Measurements from ENCODE around the gene TREM1. TPM values are rescaled to one million over a fixed set of nuclear protein-coding genes. Genes with fewer than 3 reads are reported as not detected.

TREM1 gene
- total RNA-seq, 1 experiment from 2014 or later, result not detected

DNA sequence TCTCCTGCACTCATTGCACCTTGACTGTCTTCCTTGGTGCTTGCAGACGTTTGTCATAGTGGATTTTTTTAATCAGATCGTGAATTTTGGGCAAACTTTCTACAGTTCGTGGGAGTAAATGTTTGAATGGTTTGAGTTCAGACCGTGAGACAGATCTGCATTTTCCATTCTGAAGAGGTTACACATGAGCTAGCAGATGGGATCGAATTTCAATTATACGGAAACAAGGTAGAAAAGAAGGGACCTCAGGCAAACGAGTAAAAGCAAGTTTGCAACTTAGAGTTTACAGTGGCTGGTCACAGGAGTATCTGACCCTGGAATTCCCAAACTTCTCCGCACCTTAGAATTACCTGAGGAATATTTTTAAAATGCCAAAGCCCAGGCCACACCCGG, 31.8 kb upstream of the TREM1 start:
- BruUV-seq (replicated peaks), result no TSS peak
- no peak for TF ChIP-seq CTCF (conservative IDR thresholded peaks at IDR 0.05)
- TF ChIP-seq EZH2 (IDR thresholded peaks at IDR 0.05; ENCODE audit: low read depth), result no peak
- Histone ChIP-seq H3K27me3 (ENCODE audit: insufficient read depth, low read depth) (peaks cover 14% of the 10 kb centered on the region; the same call in 1 of the 2 replicates), H3F3A (ENCODE audit: insufficient read depth, low read depth) (no peaks in the 10 kb centered on the region), H4K20me1 (ENCODE audit: insufficient read depth) (no peaks in the 10 kb centered on the region; the same call in 1 of the 2 replicates), H3K79me2 (ENCODE audit: low read depth) (no peaks in the 10 kb centered on the region), H3K4me3 (no peak overlapping the region; the same call in 1 of the 2 replicates), H3K36me3 (ENCODE audit: low read depth) (no peaks in the 10 kb centered on the region), H3K9me3 (ENCODE audit: insufficient read depth, low read depth) (no peaks in the 10 kb centered on the region), H3K9me2 (ENCODE audit: insufficient read depth) (no peaks in the 10 kb centered on the region), H3K4me1 (replicated peaks; ENCODE audit: insufficient read depth) (peaks cover 11% of the 10 kb centered on the region), H3K27ac (no peak overlapping the region), H2AFZ (no peak overlapping the region), H3K4me2 (peak overlapping the region; percentile 68)
- no peak for DNase-seq
- ChIA-PET POLR2A (ENCODE audit: unreplicated experiment) (no interaction called here), CTCF (no interaction called here)
- intact Hi-C loops (cut with micrococcal nuclease; ENCODE audit: unreplicated experiment), result loop anchor here (2.0 kb wide), 1 partner anchor 225 kb away; no protein-coding TSS in a partner anchor

DNA sequence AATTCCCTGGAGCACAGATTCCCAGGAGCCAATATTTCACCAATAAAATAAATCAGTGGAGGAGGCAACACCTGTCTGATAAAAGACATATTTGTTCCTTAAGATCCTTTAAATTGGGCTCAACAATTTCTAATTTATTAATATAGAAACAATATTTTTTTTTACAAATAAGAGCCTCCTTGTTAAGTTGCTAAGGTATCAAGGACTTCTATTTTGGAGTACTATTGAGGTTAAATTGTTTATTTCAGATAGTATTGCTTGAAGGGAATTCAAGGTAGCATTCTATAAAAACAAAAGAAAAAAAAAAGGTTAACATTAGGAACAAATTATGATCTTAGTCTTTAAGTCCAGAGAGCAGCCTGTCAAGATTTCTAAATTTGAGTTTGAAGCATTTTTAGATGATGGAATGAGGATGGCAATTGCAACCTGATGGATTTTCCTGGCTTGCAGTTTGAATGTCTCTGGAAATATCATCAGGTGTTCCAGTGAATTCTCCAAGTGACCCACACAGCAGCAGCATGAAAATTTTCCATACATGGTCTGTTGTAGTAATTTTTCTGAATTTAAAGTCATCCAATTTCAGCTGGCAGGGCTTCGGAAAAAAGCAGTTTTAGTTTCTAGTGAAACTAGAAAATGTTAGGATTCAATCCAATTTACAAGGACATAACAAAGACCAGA, 29.6 kb upstream of the TREM1 start:
- H3K4me3 ChIP-seq, result no peak overlapping the region
- peaks cover 14% of the 10 kb centered on the region; the same call in 1 of the 2 replicates for H3K27me3 ChIP-seq (ENCODE audit: insufficient read depth, low read depth)
- H2AFZ ChIP-seq, result no peak overlapping the region
- H4K20me1 ChIP-seq (ENCODE audit: insufficient read depth), result no peaks in the 10 kb centered on the region; the same call in 1 of the 2 replicates
- no TSS peak for BruUV-seq (replicated peaks)
- H3F3A ChIP-seq (ENCODE audit: insufficient read depth, low read depth), result no peaks in the 10 kb centered on the region
- no peak overlapping the region for H3K4me2 ChIP-seq
- CTCF ChIA-PET, result no interaction called here
- POLR2A ChIA-PET (ENCODE audit: unreplicated experiment), result no interaction called here
- no peaks in the 10 kb centered on the region for H3K9me3 ChIP-seq (ENCODE audit: insufficient read depth, low read depth)
- peaks cover 11% of the 10 kb centered on the region for H3K4me1 ChIP-seq (replicated peaks; ENCODE audit: insufficient read depth)
- intact Hi-C loops (cut with micrococcal nuclease; ENCODE audit: unreplicated experiment), result no loop called here
- no peak for TF ChIP-seq EZH2 (IDR thresholded peaks at IDR 0.05; ENCODE audit: low read depth)
- no peak for TF ChIP-seq CTCF (conservative IDR thresholded peaks at IDR 0.05)
- no peaks in the 10 kb centered on the region for H3K9me2 ChIP-seq (ENCODE audit: insufficient read depth)
- DNase-seq, result no peak
- H3K27ac ChIP-seq, result no peak overlapping the region
- H3K36me3 ChIP-seq (ENCODE audit: low read depth), result no peaks in the 10 kb centered on the region
- H3K79me2 ChIP-seq (ENCODE audit: low read depth), result no peaks in the 10 kb centered on the region

DNA sequence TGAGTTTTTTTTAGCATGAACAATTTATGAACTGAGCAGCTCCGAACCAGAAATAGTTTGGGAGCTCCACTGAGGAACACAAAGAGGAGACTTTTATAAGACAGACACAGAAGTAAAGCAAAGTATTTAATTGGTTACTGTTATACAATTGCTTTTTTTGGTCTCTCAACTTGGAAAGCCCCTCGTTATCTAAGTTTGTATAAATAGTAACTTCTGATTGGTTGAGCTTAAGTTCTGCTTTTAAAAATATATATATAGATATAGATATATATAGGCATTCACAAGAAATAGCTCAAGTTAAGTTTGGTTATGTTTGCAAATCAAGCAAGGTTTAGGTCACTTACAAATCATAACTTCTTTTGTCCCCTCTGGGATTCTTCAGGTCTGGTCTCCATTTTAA, 28.7 kb upstream of the TREM1 start:
- H3K4me2 ChIP-seq, result no peak overlapping the region
- peaks cover 6% of the 10 kb centered on the region for H3K4me1 ChIP-seq (replicated peaks; ENCODE audit: insufficient read depth)
- no peaks in the 10 kb centered on the region for H3K9me2 ChIP-seq (ENCODE audit: insufficient read depth)
- H3F3A ChIP-seq (ENCODE audit: insufficient read depth, low read depth), result no peaks in the 10 kb centered on the region
- no peaks in the 10 kb centered on the region for H3K36me3 ChIP-seq (ENCODE audit: low read depth)
- no peak for TF ChIP-seq EZH2 (IDR thresholded peaks at IDR 0.05; ENCODE audit: low read depth)
- no peak for TF ChIP-seq CTCF (conservative IDR thresholded peaks at IDR 0.05)
- BruUV-seq (replicated peaks), result no TSS peak
- peaks cover 14% of the 10 kb centered on the region; the same call in 1 of the 2 replicates for H3K27me3 ChIP-seq (ENCODE audit: insufficient read depth, low read depth)
- H3K79me2 ChIP-seq (ENCODE audit: low read depth), result no peaks in the 10 kb centered on the region
- ChIA-PET POLR2A (ENCODE audit: unreplicated experiment) (no interaction called here), CTCF (no interaction called here)
- no peak overlapping the region for H3K27ac ChIP-seq
- H4K20me1 ChIP-seq (ENCODE audit: insufficient read depth), result no peaks in the 10 kb centered on the region; the same call in 1 of the 2 replicates
- no peak overlapping the region for H3K4me3 ChIP-seq
- no peaks in the 10 kb centered on the region for H3K9me3 ChIP-seq (ENCODE audit: insufficient read depth, low read depth)
- no peak for DNase-seq
- no peak overlapping the region for H2AFZ ChIP-seq
- intact Hi-C loops (cut with micrococcal nuclease; ENCODE audit: unreplicated experiment), result no loop called here

Data from PC-9 (cell line).